ENCODE data around the gene LRRC43. TPM values are rescaled to one million over a fixed set of nuclear protein-coding genes. Genes with fewer than 3 reads are reported as not detected.
"Not testable (repeated sequence)": the region's sequence is repeated elsewhere in the genome, so short reads cannot be mapped to it uniquely, and the experiment has no call there.

Gene LRRC43
- total and polyA plus RNA-seq, 8 donors = 1.3 to 2.2 TPM; not detected in 6

- Histone ChIP-seq H3K27me3 (peaks cover 5 to 79% (median 45%) of the 10 kb centered on the region in 3 donors), H3K4me3 (no peak overlapping the region), H3K36me3 (no peaks in the 10 kb centered on the region), H3K9me3 (peaks cover 0 to 6% (median 0%) of the 10 kb centered on the region in 4 donors), H3K4me1 (peaks cover 19 to 21% (median 20%) of the 10 kb centered on the region in 4 donors), H3K27ac (no peak overlapping the region)
- TF ChIP-seq EP300 (IDR thresholded peaks at IDR 0.05) (no peak), CTCF (IDR thresholded peaks at IDR 0.05) (no peak)
- intact Hi-C loops (cut with DNase I; ENCODE audit: low total_unique reads) = no loop called here
- no peak for DNase-seq
- WGBS, 5 donors = 83 to 91% (median 89%) methylated on average over 26 to 29 of the region's 29 CpGs
These were observed 16.8 kb downstream of the LRRC43 start for GRCh38 chr12:122199484-122200355.

GRCh38 chr12:122200541-122201175, 17.7 kb downstream of the LRRC43 start:
- Histone ChIP-seq H3K4me1 (peaks cover 19 to 28% (median 24%) of the 10 kb centered on the region in 4 donors), H3K9me3 (no peaks in the 10 kb centered on the region), H3K27ac (no peak overlapping the region), H3K36me3 (no peaks in the 10 kb centered on the region), H3K27me3 (peaks cover 5 to 89% (median 49%) of the 10 kb centered on the region in 3 donors), H3K4me3 (no peak overlapping the region)
- DNase-seq = peak in 1 of 2 donors; percentile 23
- WGBS, 5 donors = 35 to 50% (median 46%) methylated on average over 17 to 24 of the region's 24 CpGs
- intact Hi-C loops (cut with DNase I; ENCODE audit: low total_unique reads) = no loop called here
- TF ChIP-seq EP300 (IDR thresholded peaks at IDR 0.05) (no peak), CTCF (IDR thresholded peaks at IDR 0.05) (no peak), POLR2A (IDR thresholded peaks at IDR 0.05) (no peak), POLR2AphosphoS5 (IDR thresholded peaks at IDR 0.05) (no peak)

- 84 to 98% (median 94%) methylated on average over 4 to 5 of the region's 5 CpGs for WGBS, 5 donors
- Histone ChIP-seq H3K4me1 (peaks cover 19 to 29% (median 24%) of the 10 kb centered on the region in 4 donors), H3K27ac (no peak overlapping the region), H3K4me3 (no peak overlapping the region), H3K27me3 (peaks cover 5 to 88% (median 49%) of the 10 kb centered on the region in 3 donors), H3K9me3 (no peaks in the 10 kb centered on the region), H3K36me3 (peaks cover 0 to under 1% (median 0%) of the 10 kb centered on the region in 4 donors)
- DNase-seq = no peak
- intact Hi-C loops (cut with DNase I; ENCODE audit: low total_unique reads) = no loop called here
- TF ChIP-seq EP300 (IDR thresholded peaks at IDR 0.05) (no peak), CTCF (IDR thresholded peaks at IDR 0.05) (no peak), POLR2A (IDR thresholded peaks at IDR 0.05) (no peak), POLR2AphosphoS5 (IDR thresholded peaks at IDR 0.05) (no peak)
These were observed 18.5 kb downstream of the LRRC43 start for GRCh38 chr12:122201381-122201780.

- H3K9me3 ChIP-seq = no peaks in the 10 kb centered on the region
- peaks cover 19 to 29% (median 24%) of the 10 kb centered on the region in 4 donors for H3K4me1 ChIP-seq
- TF ChIP-seq POLR2AphosphoS5 (IDR thresholded peaks at IDR 0.05) (no peak), CTCF (IDR thresholded peaks at IDR 0.05) (no peak), POLR2A (IDR thresholded peaks at IDR 0.05) (no peak), EP300 (IDR thresholded peaks at IDR 0.05) (no peak)
- peaks cover 5 to 82% (median 49%) of the 10 kb centered on the region in 3 donors for H3K27me3 ChIP-seq
- 92 to 97% (median 94%) methylated on average over 6 of the region's 6 CpGs for WGBS, 5 donors
- intact Hi-C loops (cut with DNase I; ENCODE audit: low total_unique reads) = no loop called here
- no peak overlapping the region for H3K4me3 ChIP-seq
- H3K36me3 ChIP-seq = peaks cover 2 to 6% (median 5%) of the 10 kb centered on the region in 4 donors
- no peak overlapping the region for H3K27ac ChIP-seq
- no peak for DNase-seq
These were observed 19.1 kb downstream of the LRRC43 start for GRCh38 chr12:122202017-122202416.

- Histone ChIP-seq H3K27me3 (peaks cover 5 to 76% (median 49%) of the 10 kb centered on the region in 3 donors), H3K36me3 (peaks cover 10 to 14% (median 13%) of the 10 kb centered on the region in 4 donors), H3K4me1 (peaks cover 19 to 29% (median 24%) of the 10 kb centered on the region in 4 donors), H3K4me3 (peak overlapping the region; percentile 54 to 79 (median 66))
- H3K27ac ChIP-seq; H3K9me3 ChIP-seq; DNase-seq; intact Hi-C loops (cut with DNase I; ENCODE audit: low total_unique reads): not testable (repeated sequence)
- 66 to 73% (median 70%) methylated on average over 19 of the region's 19 CpGs for WGBS, 5 donors
These were observed 19.9 kb downstream of the LRRC43 start for GRCh38 chr12:122202811-122203210.
